Measurements from ENCODE around the gene VPS13A.

DNA sequence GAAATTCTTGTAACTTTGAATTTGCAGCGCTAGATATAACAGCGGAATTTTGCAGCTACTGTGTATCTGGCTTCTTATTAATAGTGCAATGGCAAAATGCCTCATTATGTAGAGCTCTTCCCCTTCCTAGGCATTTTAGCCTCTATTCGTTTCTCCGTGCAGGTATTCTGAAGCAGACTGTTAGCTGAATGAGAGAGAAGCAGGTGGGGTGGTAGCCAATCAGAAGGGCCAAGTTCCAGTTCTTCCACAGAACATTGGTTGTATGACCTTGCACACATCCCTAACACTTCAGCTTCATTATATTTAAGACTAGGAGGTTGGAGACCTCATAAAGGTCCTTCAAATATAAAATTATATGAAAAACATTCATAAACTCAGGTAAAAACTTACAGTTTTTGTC is 1.2 kb upstream of the VPS13A start:
- TF ChIP-seq, protein P1, sequence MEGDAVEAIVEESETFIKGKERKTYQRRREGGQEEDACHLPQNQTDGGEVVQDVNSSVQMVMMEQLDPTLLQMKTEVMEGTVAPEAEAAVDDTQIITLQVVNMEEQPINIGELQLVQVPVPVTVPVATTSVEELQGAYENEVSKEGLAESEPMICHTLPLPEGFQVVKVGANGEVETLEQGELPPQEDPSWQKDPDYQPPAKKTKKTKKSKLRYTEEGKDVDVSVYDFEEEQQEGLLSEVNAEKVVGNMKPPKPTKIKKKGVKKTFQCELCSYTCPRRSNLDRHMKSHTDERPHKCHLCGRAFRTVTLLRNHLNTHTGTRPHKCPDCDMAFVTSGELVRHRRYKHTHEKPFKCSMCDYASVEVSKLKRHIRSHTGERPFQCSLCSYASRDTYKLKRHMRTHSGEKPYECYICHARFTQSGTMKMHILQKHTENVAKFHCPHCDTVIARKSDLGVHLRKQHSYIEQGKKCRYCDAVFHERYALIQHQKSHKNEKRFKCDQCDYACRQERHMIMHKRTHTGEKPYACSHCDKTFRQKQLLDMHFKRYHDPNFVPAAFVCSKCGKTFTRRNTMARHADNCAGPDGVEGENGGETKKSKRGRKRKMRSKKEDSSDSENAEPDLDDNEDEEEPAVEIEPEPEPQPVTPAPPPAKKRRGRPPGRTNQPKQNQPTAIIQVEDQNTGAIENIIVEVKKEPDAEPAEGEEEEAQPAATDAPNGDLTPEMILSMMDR (conservative IDR thresholded peaks at IDR 0.05 in 1 of 2, IDR thresholded peaks at IDR 0.05 in 1 of 2; ENCODE audit: low read depth in 1 of 2, low read length in 2 of 2), result no peak
- TF ChIP-seq EZH2 (IDR thresholded peaks at IDR 0.05; ENCODE audit: low read length, missing control alignments), result no peak

Data from fibroblast of lung (primary cell).